Medulla oblongata (tissue), 1 donor: ENCODE measurements around the gene YPEL1.
"Not testable (repeated sequence)": the region's sequence is repeated elsewhere in the genome, so short reads cannot be mapped to it uniquely, and the experiment has no call there.

Experiments used
- DNase-seq: peaks from one replicate; pipeline ENCODE4 v3.0.0-alpha.2; 2015; ENCODE audit errors: extremely low spot score

Gene YPEL1

GRCh38 chr22:21753374-21754111 lies 17.9 kb upstream of the YPEL1 start:
- DNase-seq = no peak

- no peak for DNase-seq
Observed at GRCh38 chr22:21752276-21752675, 16.7 kb upstream of the YPEL1 start.

GRCh38 chr22:21745948-21746347 lies 10.4 kb upstream of the YPEL1 start:
- no peak for DNase-seq

- DNase-seq = not testable (repeated sequence)
Observed at GRCh38 chr22:21744917-21745316, 9.3 kb upstream of the YPEL1 start.

- DNase-seq = no peak
Observed at GRCh38 chr22:21741790-21742189, 6.2 kb upstream of the YPEL1 start.

- no peak for DNase-seq
Observed at GRCh38 chr22:21741059-21741458, 5.5 kb upstream of the YPEL1 start.

GRCh38 chr22:21739828-21740377 lies 4.3 kb upstream of the YPEL1 start:
- no peak for DNase-seq

GRCh38 chr22:21738966-21739365 lies 3.4 kb upstream of the YPEL1 start:
- no peak for DNase-seq

GRCh38 chr22:21738081-21738480 lies 2.5 kb upstream of the YPEL1 start:
- no peak for DNase-seq

- no peak for DNase-seq
Observed at GRCh38 chr22:21736948-21737347, 1.4 kb upstream of the YPEL1 start.

GRCh38 chr22:21736084-21736642 lies 569 bp upstream of the YPEL1 start:
- DNase-seq = no peak

GRCh38 chr22:21734540-21735199 lies 924 bp downstream of the YPEL1 start:
- peak; percentile 22 for DNase-seq

- no peak for DNase-seq
Observed at GRCh38 chr22:21731503-21731902, 4.1 kb downstream of the YPEL1 start.

GRCh38 chr22:21730535-21731308 lies 4.9 kb downstream of the YPEL1 start:
- DNase-seq = no peak

GRCh38 chr22:21729184-21729583 lies 6.4 kb downstream of the YPEL1 start:
- DNase-seq = not testable (repeated sequence)

GRCh38 chr22:21728270-21728669 lies 7.3 kb downstream of the YPEL1 start:
- no peak for DNase-seq

GRCh38 chr22:21727768-21728167 lies 7.8 kb downstream of the YPEL1 start:
- DNase-seq = no peak

- no peak for DNase-seq
Observed at GRCh38 chr22:21727159-21727558, 8.4 kb downstream of the YPEL1 start.

- DNase-seq = peak; percentile 16
Observed at GRCh38 chr22:21726650-21727049, 8.9 kb downstream of the YPEL1 start.

GRCh38 chr22:21725956-21726649 lies 9.5 kb downstream of the YPEL1 start:
- DNase-seq = no peak

GRCh38 chr22:21724496-21724895 lies 11.1 kb downstream of the YPEL1 start:
- not testable (repeated sequence) for DNase-seq
